ENCODE measurements around the gene GRAMD1A. TPM values are rescaled to one million over a fixed set of nuclear protein-coding genes. Genes with fewer than 3 reads are reported as not detected.

GRAMD1A gene
- total and polyA plus RNA-seq, 9 donors, result 44.5 to 93.7 (median 71.6) TPM

GRCh38 chr19:35070471-35070870 lies 70.3 kb downstream of the GRAMD1A start:
- no peak overlapping the region for H3K27ac ChIP-seq
- no peak for TF ChIP-seq CTCF (IDR thresholded peaks at IDR 0.05)
- TF ChIP-seq POLR2A (IDR thresholded peaks at IDR 0.05), result no peak
- intact Hi-C loops (cut with DNase I), result no loop called here

GRCh38 chr19:35073516-35073915 lies 73.4 kb downstream of the GRAMD1A start:
- no peak for DNase-seq
- WGBS, 3 donors, result 54 to 77% (median 71%) methylated on average over 10 of the region's 10 CpGs
- Histone ChIP-seq H3K4me1 (ENCODE audit: insufficient read depth) (no peaks in the 10 kb centered on the region), H3K4me3 (no peak overlapping the region), H3K9me3 (no peaks in the 10 kb centered on the region), H3K27me3 (no peaks in the 10 kb centered on the region), H3K36me3 (no peaks in the 10 kb centered on the region), H3K27ac (no peak overlapping the region)
- intact Hi-C loops (cut with DNase I), result no loop called here
- TF ChIP-seq CTCF (IDR thresholded peaks at IDR 0.05), result no peak
- TF ChIP-seq POLR2A (IDR thresholded peaks at IDR 0.05), result no peak
- no peak for TF ChIP-seq EP300 (IDR thresholded peaks at IDR 0.05)

More at GRCh38 chr19:35070471-35070870, 70.3 kb downstream of the GRAMD1A start:
- WGBS, 3 donors, result 83 to 88% (median 84%) methylated on average over 3 of the region's 3 CpGs
- Histone ChIP-seq H3K27me3 (no peaks in the 10 kb centered on the region), H3K9me3 (no peaks in the 10 kb centered on the region), H3K4me3 (no peak overlapping the region), H3K4me1 (ENCODE audit: insufficient read depth) (no peaks in the 10 kb centered on the region), H3K36me3 (no peaks in the 10 kb centered on the region)
- DNase-seq, result no peak

GRCh38 chr19:35073941-35074340 lies 73.8 kb downstream of the GRAMD1A start:
- no peak for DNase-seq
- Histone ChIP-seq H3K4me3 (no peak overlapping the region), H3K36me3 (no peaks in the 10 kb centered on the region), H3K27ac (no peak overlapping the region), H3K4me1 (ENCODE audit: insufficient read depth) (no peaks in the 10 kb centered on the region), H3K9me3 (no peaks in the 10 kb centered on the region), H3K27me3 (no peaks in the 10 kb centered on the region)
- intact Hi-C loops (cut with DNase I), result no loop called here
- WGBS, 3 donors, result 74 to 79% (median 78%) methylated on average over 6 to 8 of the region's 8 CpGs
- TF ChIP-seq CTCF (IDR thresholded peaks at IDR 0.05), result no peak
- TF ChIP-seq POLR2A (IDR thresholded peaks at IDR 0.05), result no peak
- TF ChIP-seq EP300 (IDR thresholded peaks at IDR 0.05), result no peak

- intact Hi-C loops (cut with DNase I), result no loop called here
- no peak for DNase-seq
- Histone ChIP-seq H3K36me3 (no peaks in the 10 kb centered on the region), H3K9me3 (no peaks in the 10 kb centered on the region), H3K27ac (no peak overlapping the region), H3K27me3 (no peaks in the 10 kb centered on the region), H3K4me1 (ENCODE audit: insufficient read depth) (no peaks in the 10 kb centered on the region), H3K4me3 (no peak overlapping the region)
- 81 to 86% (median 81%) methylated on average over 21 of the region's 21 CpGs for WGBS, 3 donors
- no peak for TF ChIP-seq EP300 (IDR thresholded peaks at IDR 0.05)
- TF ChIP-seq CTCF (IDR thresholded peaks at IDR 0.05), result no peak
- TF ChIP-seq POLR2A (IDR thresholded peaks at IDR 0.05), result no peak
These were observed 74.5 kb downstream of the GRAMD1A start for GRCh38 chr19:35074426-35075201.
